ENCODE measurements around the gene GGA1. TPM values are rescaled to one million over a fixed set of nuclear protein-coding genes. Genes with fewer than 3 reads are reported as not detected.

The GGA1 gene
- total RNA-seq, 3 donors from 2014 or later (not counting 1 experiment from before 2014, with no cell fraction given): 69.3 to 87.8 (median 80.2) TPM

DNA sequence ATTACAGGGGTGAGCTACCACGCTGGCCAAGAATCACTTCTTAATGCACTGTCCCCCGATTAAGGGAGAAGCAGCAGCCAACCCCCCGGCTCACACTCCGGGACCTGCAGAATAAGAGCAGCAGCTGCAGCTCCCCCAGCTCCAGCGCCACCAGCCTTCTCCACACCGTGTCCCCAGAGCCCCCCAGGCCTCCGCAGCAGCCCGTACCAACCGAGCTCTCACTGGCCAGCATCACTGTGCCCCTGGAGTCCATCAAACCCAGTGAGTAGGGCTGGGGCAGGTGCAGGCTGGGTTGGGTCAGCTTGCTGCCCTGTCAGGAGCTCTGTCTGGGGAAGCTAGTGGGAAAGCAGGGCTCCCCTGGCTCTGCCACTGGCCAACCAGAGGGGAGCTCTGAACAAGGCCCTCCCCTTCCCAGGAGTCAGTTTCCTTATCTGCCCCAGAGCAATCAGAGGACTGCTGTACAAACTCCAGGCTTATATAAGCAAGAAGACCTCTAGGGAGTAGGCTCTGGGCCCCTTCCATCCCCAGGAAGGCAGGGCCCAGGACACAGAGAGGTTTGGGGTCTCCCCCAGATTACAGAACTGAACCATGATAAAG, 22.3 kb downstream of the GGA1 start:
- Mint-ChIP-seq H3K4me3 (peak overlapping the region; percentile 21), H3K9me3 (no peaks in the 10 kb centered on the region), H3K27ac (peak overlapping the region; percentile 93 to 99), H3K4me1 (peaks cover 50 to 85% of the 10 kb centered on the region in 2 donors), H3K27me3 (ENCODE audit: low read depth in 2 of 2) (no peaks in the 10 kb centered on the region), H3K36me3 (no peaks in the 10 kb centered on the region)
- peak overlapping the region; percentile 83 for H3K27ac ChIP-seq (ENCODE audit: low read length)
- no peak for ATAC-seq
- no peaks in the 10 kb centered on the region for H3K27me3 ChIP-seq (ENCODE audit: control insufficient read depth, insufficient read depth, low read length)
- no peaks in the 10 kb centered on the region for H3K9me3 ChIP-seq (ENCODE audit: control insufficient read depth, insufficient read depth, low read length)
- WGBS (ENCODE audit: insufficient coverage): 95% methylated on average over 9 of the region's 9 CpGs
- intact Hi-C loops (cut with micrococcal nuclease): loop anchor here (10.0 kb wide), 1 partner anchor 214 kb away; the partner anchor contains the start of genes ANKRD54 and EIF3L
- no peak overlapping the region for H3K4me3 ChIP-seq (ENCODE audit: low read length)
- peaks cover 99% of the 10 kb centered on the region for H3K4me1 ChIP-seq (ENCODE audit: control insufficient read depth, insufficient read depth, low read length)
- TF ChIP-seq, protein P1, sequence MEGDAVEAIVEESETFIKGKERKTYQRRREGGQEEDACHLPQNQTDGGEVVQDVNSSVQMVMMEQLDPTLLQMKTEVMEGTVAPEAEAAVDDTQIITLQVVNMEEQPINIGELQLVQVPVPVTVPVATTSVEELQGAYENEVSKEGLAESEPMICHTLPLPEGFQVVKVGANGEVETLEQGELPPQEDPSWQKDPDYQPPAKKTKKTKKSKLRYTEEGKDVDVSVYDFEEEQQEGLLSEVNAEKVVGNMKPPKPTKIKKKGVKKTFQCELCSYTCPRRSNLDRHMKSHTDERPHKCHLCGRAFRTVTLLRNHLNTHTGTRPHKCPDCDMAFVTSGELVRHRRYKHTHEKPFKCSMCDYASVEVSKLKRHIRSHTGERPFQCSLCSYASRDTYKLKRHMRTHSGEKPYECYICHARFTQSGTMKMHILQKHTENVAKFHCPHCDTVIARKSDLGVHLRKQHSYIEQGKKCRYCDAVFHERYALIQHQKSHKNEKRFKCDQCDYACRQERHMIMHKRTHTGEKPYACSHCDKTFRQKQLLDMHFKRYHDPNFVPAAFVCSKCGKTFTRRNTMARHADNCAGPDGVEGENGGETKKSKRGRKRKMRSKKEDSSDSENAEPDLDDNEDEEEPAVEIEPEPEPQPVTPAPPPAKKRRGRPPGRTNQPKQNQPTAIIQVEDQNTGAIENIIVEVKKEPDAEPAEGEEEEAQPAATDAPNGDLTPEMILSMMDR (IDR thresholded peaks at IDR 0.05): no peak
- no peak for DNase-seq
- H3K36me3 ChIP-seq (ENCODE audit: control insufficient read depth, insufficient read depth, low read length): peaks cover 2% of the 10 kb centered on the region

DNA sequence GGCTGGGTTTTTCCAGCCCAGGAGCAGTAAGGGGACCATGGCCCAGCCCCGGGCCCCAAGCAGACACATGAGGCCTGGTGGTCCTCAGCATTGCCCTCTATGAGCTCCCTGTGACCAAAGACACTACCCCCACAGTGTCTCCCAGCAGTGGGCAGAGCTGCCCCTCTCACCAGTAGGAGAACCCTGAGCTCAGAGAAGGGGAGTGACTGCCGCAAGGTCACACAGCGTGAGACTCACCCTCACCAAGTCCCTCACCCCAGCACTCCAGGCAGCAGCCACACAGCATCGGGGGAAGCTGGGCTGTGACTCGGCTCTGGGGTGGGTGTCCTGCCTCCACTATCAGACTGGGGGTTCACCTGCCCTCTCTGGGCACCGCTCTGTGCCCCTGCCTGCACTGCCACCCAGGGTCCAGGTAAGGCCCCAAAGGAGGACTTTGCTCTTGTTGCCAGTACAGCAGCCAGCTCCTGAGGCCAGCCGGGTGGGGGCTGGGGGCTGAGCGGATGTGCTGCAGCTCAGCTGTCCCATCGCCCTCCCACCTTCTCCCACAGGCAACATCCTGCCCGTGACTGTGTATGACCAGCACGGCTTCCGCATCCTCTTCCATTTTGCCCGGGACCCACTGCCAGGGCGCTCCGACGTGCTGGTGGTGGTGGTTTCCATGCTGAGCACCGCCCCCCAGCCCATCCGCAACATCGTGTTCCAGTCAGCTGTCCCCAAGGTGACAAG, 23.0 kb downstream of the GGA1 start:
- H3K9me3 Mint-ChIP-seq: no peaks in the 10 kb centered on the region
- no peaks in the 10 kb centered on the region for H3K27me3 Mint-ChIP-seq (ENCODE audit: low read depth in 2 of 2)
- Histone ChIP-seq H3K4me3 (ENCODE audit: low read length) (peak overlapping the region; percentile 8), H3K36me3 (ENCODE audit: control insufficient read depth, insufficient read depth, low read length) (no peaks in the 10 kb centered on the region), H3K9me3 (ENCODE audit: control insufficient read depth, insufficient read depth, low read length) (no peaks in the 10 kb centered on the region), H3K4me1 (ENCODE audit: control insufficient read depth, insufficient read depth, low read length) (peaks cover 99% of the 10 kb centered on the region), H3K27me3 (ENCODE audit: control insufficient read depth, insufficient read depth, low read length) (no peaks in the 10 kb centered on the region), H3K27ac (ENCODE audit: low read length) (peak overlapping the region; percentile 83)
- intact Hi-C loops (cut with micrococcal nuclease): loop anchor here (10.0 kb wide), 1 partner anchor 213 kb away; the partner anchor contains the start of genes ANKRD54 and EIF3L
- H3K4me1 Mint-ChIP-seq: peaks cover 57 to 88% of the 10 kb centered on the region in 2 donors
- TF ChIP-seq, protein P1 (IDR thresholded peaks at IDR 0.05): no peak
- 73% methylated on average over 19 of the region's 19 CpGs for WGBS (ENCODE audit: insufficient coverage)
- ATAC-seq (peak; percentile 18 to 60 (median 20)), DNase-seq (peak; percentile 47 to 68)
- H3K36me3 Mint-ChIP-seq: no peaks in the 10 kb centered on the region
- peak overlapping the region; percentile 93 to 99 for H3K27ac Mint-ChIP-seq
- H3K4me3 Mint-ChIP-seq: peak overlapping the region; percentile 70

DNA sequence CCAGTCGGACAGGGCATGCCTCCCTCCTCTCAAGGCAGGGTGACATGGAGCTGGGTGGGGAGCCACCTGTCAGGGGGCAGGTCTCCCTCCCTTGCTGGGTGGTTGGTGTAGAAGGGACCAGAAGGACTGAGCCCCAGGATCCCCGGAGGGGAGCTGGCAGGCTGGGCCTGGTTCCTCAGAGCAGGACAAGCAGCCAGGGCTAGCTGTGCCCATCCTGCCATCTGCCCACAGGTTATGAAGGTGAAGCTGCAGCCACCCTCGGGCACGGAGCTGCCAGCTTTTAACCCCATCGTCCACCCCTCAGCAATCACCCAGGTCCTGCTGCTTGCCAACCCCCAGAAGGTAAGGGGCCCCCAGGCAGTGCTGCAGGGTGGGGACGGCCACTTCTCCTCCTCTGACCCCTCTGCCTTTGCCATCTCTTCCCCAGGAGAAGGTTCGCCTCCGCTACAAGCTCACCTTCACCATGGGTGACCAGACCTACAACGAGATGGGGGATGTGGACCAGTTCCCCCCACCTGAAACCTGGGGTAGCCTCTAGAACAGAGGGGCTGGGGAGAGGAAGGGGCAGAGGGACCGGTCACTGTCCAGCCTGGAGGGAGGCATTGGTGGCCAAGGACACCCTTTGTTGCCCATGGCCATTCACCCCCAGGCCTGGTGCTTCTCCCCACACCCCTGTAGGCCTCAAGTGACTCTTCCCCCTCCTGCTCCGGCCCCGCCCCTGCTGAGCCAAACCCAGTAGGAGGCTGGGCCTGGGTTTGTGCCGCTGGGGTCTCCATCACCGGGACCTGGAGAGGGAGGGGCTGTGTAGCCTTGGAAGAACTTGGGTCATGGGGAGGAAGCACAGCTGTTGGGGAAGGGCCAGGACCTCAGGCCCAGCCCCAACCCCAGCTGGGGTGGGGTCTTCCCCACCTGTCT, 23.8 kb downstream of the GGA1 start:
- Mint-ChIP-seq H3K4me1 (peaks cover 57 to 88% of the 10 kb centered on the region in 2 donors), H3K36me3 (no peaks in the 10 kb centered on the region), H3K27ac (peak overlapping the region; percentile 93 to 99), H3K9me3 (no peaks in the 10 kb centered on the region), H3K27me3 (ENCODE audit: low read depth in 2 of 2) (no peaks in the 10 kb centered on the region), H3K4me3 (peak overlapping the region; percentile 80)
- Histone ChIP-seq H3K4me1 (ENCODE audit: control insufficient read depth, insufficient read depth, low read length) (peaks cover 99% of the 10 kb centered on the region), H3K36me3 (ENCODE audit: control insufficient read depth, insufficient read depth, low read length) (no peaks in the 10 kb centered on the region), H3K9me3 (ENCODE audit: control insufficient read depth, insufficient read depth, low read length) (no peaks in the 10 kb centered on the region), H3K27me3 (ENCODE audit: control insufficient read depth, insufficient read depth, low read length) (no peaks in the 10 kb centered on the region), H3K4me3 (ENCODE audit: low read length) (peak overlapping the region; percentile 8), H3K27ac (ENCODE audit: low read length) (peak overlapping the region; percentile 83)
- WGBS (ENCODE audit: insufficient coverage): 59% methylated on average over 13 of the region's 14 CpGs
- DNase-seq (peak in 1 of 2 donors; percentile 37), ATAC-seq (no peak)
- TF ChIP-seq, protein P1 (IDR thresholded peaks at IDR 0.05): no peak
- intact Hi-C loops (cut with micrococcal nuclease): loop anchor here (10.0 kb wide), 1 partner anchor 212 kb away; the partner anchor contains the start of genes ANKRD54 and EIF3L

All from natural killer cell (primary cell).